Neural cell (in vitro differentiated cells): ENCODE data around the gene BRCA2.

Experiments
- CTCF ChIP-seq: fragments of 450-650 bp; IDR thresholded peaks from 2 replicates; pipeline ENCODE4 v1.5.1; 2014; ENCODE audit warnings: antibody characterized with exemption, mild to moderate bottlenecking, moderate library complexity; ENCODE audit not compliant: poor library complexity, severe bottlenecking
- EP300 ChIP-seq: fragments of 450-650 bp; conservative IDR thresholded peaks from 2 replicates; pipeline ENCODE4 v1.6.1; 2014; ENCODE audit warnings: antibody characterized with exemption, mild to moderate bottlenecking, moderate library complexity; ENCODE audit not compliant: poor library complexity, severe bottlenecking
- EZH2 ChIP-seq: fragments of 200-600, 300-800 bp; shearing (Covaris generic), sonication (generic); IDR thresholded peaks from 2 replicates; pipeline ENCODE4 v1.6.1; 2014; ENCODE audit warnings: antibody characterized with exemption, low read length, borderline replicate concordance, mild to moderate bottlenecking; ENCODE audit not compliant: insufficient read depth, poor library complexity, severe bottlenecking
- POLR2AphosphoS5 ChIP-seq: IDR thresholded peaks from 2 replicates; pipeline ENCODE4 v1.6.1; 2012
- RAD21 ChIP-seq: fragments of 450-650 bp; conservative IDR thresholded peaks from 2 replicates; pipeline ENCODE4 v1.6.1; 2014; ENCODE audit warnings: antibody characterized with exemption, mild to moderate bottlenecking, moderate library complexity
- REST ChIP-seq: IDR thresholded peaks from 2 replicates; pipeline ENCODE4 v1.6.1; 2012; ENCODE audit warnings: borderline replicate concordance
- SMC3 ChIP-seq: fragments of 450-650 bp; conservative IDR thresholded peaks from 2 replicates; pipeline ENCODE4 v1.6.1; 2014; ENCODE audit warnings: antibody characterized with exemption, mild to moderate bottlenecking, moderate library complexity; ENCODE audit not compliant: poor library complexity

DNA sequence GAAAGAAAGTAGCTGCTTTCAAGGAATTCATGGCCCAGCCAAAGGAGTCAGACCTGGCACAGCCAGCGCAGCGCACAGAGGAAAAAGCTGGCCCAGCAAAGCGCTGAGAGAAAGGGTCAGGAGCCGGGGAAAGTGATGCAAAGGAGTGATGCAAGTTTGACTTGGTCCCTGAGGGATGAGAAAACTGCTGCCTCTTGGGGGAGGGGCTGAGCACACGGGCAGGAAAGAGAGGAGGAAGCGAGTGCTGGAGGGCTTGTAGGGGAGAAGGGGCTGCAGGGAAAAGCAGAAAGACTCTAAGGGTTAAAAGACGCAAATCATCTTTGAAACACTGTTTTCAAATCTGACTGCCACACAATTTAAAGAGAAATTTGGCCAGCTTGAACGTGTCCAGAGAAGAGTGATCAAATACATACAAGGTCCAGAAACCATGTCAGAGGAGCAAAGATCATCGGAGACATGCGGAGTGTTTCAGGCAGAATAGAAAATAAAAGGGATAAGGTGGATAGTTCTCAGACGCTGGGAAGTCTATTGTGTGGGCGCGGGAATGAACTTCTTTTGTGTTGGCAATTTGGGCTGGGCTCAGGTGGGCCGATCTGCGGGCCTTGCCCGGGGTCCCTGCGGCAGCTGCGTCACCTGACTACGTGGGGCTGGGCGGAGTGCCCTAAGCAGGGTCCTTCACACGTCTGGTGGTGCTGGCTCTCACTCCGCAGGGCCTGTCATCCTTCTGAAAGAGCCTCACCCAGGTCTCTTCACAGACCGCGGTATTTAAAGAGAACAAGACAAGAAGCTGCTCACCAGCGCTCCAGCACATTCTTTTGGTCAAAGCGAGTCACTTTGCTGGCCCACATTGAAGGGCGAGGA lies 94.5 kb downstream of the BRCA2 start:
- TF ChIP-seq RAD21 (no peak), CTCF (no peak), POLR2AphosphoS5 (no peak), EZH2 (no peak), EP300 (no peak), REST (no peak), SMC3 (no peak)
